ENCODE measurements around the gene GSTM2. TPM values are rescaled to one million over a fixed set of nuclear protein-coding genes. Genes with fewer than 3 reads are reported as not detected.
"Not testable (repeated sequence)": the region's sequence is repeated elsewhere in the genome, so short reads cannot be mapped to it uniquely, and the experiment has no call there.

GSTM2 gene
- total and polyA plus RNA-seq, 2 donors (not counting 1 experiment from before 2014, with no cell fraction given), result 42.9 to 94.4 TPM

- H3K4me3 Mint-ChIP-seq; H3K4me3 ChIP-seq (ENCODE audit: control extremely low read depth in 1 of 5, extremely low read depth in 1 of 5, insufficient read depth in 1 of 5, low read depth in 2 of 5, low read length in 4 of 5); POLR2A ChIA-PET; H4K20me1 ChIP-seq (ENCODE audit: control insufficient read depth, insufficient read depth, low read length, poor library complexity, severe bottlenecking); H3K27ac ChIP-seq (ENCODE audit: low read length in 2 of 2); H3K9ac ChIP-seq (ENCODE audit: low read length); H3K9me3 Mint-ChIP-seq (ENCODE audit: insufficient read depth); H3K27me3 Mint-ChIP-seq; H3K4me1 Mint-ChIP-seq; H2AFZ ChIP-seq (ENCODE audit: insufficient read depth, low read depth, low read length, poor library complexity, severe bottlenecking); H3K9me3 ChIP-seq (ENCODE audit: control extremely low read depth in 1 of 3, control insufficient read depth in 2 of 3, insufficient read depth in 1 of 3, low read length in 2 of 3); H3K79me2 ChIP-seq (ENCODE audit: control insufficient read depth, insufficient read depth, low read length); H3K36me3 ChIP-seq (replicated peaks in 1 of 2; ENCODE audit: control extremely low read depth in 1 of 2, control insufficient read depth in 1 of 2, extremely low read depth in 1 of 2, insufficient read depth in 2 of 2, low read length in 1 of 2); DNase-seq; ATAC-seq (ENCODE audit: low read depth); CTCF ChIA-PET; intact Hi-C loops (cut with micrococcal nuclease); H3K4me1 ChIP-seq (ENCODE audit: control insufficient read depth in 2 of 2, insufficient read depth in 2 of 2, low read length in 2 of 2); H3K27ac Mint-ChIP-seq; H3K27me3 ChIP-seq (replicated peaks in 1 of 4; ENCODE audit: control extremely low read depth in 1 of 4, control insufficient read depth in 3 of 4, insufficient read depth in 4 of 4, low read length in 3 of 4); H3K4me2 ChIP-seq (replicated peaks; ENCODE audit: low read depth, low read length, poor library complexity, severe bottlenecking): not testable (repeated sequence)
- 100% methylated on average over 2 of the region's 3 CpGs for WGBS (ENCODE audit: insufficient coverage)
Measured at GRCh38 chr1:109676683-109677381, 9.0 kb downstream of the GSTM2 start.

- Histone ChIP-seq H3K27me3 (replicated peaks in 1 of 4; ENCODE audit: control extremely low read depth in 1 of 4, control insufficient read depth in 3 of 4, insufficient read depth in 4 of 4, low read length in 3 of 4) (no peaks in the 10 kb centered on the region), H3K9me3 (ENCODE audit: control extremely low read depth in 1 of 3, control insufficient read depth in 2 of 3, insufficient read depth in 1 of 3, low read length in 2 of 3) (no peaks in the 10 kb centered on the region), H3K4me2 (replicated peaks; ENCODE audit: low read depth, low read length, poor library complexity, severe bottlenecking) (no peak overlapping the region), H4K20me1 (ENCODE audit: control insufficient read depth, insufficient read depth, low read length, poor library complexity, severe bottlenecking) (no peaks in the 10 kb centered on the region), H3K4me3 (ENCODE audit: control extremely low read depth in 1 of 5, extremely low read depth in 1 of 5, insufficient read depth in 1 of 5, low read depth in 2 of 5, low read length in 4 of 5) (no peak overlapping the region), H3K79me2 (ENCODE audit: control insufficient read depth, insufficient read depth, low read length) (no peaks in the 10 kb centered on the region), H3K36me3 (replicated peaks in 1 of 2; ENCODE audit: control extremely low read depth in 1 of 2, control insufficient read depth in 1 of 2, extremely low read depth in 1 of 2, insufficient read depth in 2 of 2, low read length in 1 of 2) (no peaks in the 10 kb centered on the region), H3K9ac (ENCODE audit: low read length) (no peak overlapping the region), H2AFZ (ENCODE audit: insufficient read depth, low read depth, low read length, poor library complexity, severe bottlenecking) (no peak overlapping the region), H3K27ac (ENCODE audit: low read length in 2 of 2) (no peak overlapping the region), H3K4me1 (ENCODE audit: control insufficient read depth in 2 of 2, insufficient read depth in 2 of 2, low read length in 2 of 2) (no peaks in the 10 kb centered on the region)
- DNase-seq (no peak), ATAC-seq (ENCODE audit: low read depth) (no peak)
- POLR2A ChIA-PET, result no interaction called here
- CTCF ChIA-PET, result no interaction called here
- TF ChIP-seq, protein P1, sequence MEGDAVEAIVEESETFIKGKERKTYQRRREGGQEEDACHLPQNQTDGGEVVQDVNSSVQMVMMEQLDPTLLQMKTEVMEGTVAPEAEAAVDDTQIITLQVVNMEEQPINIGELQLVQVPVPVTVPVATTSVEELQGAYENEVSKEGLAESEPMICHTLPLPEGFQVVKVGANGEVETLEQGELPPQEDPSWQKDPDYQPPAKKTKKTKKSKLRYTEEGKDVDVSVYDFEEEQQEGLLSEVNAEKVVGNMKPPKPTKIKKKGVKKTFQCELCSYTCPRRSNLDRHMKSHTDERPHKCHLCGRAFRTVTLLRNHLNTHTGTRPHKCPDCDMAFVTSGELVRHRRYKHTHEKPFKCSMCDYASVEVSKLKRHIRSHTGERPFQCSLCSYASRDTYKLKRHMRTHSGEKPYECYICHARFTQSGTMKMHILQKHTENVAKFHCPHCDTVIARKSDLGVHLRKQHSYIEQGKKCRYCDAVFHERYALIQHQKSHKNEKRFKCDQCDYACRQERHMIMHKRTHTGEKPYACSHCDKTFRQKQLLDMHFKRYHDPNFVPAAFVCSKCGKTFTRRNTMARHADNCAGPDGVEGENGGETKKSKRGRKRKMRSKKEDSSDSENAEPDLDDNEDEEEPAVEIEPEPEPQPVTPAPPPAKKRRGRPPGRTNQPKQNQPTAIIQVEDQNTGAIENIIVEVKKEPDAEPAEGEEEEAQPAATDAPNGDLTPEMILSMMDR (IDR thresholded peaks at IDR 0.05), result no peak
- TF ChIP-seq EZH2 (IDR thresholded peaks at IDR 0.05; ENCODE audit: borderline replicate concordance, insufficient read depth, low read depth, low read length, poor library complexity, severe bottlenecking), result no peak
- no peak overlapping the region for H3K27ac Mint-ChIP-seq
- H3K27me3 Mint-ChIP-seq, result no peaks in the 10 kb centered on the region
- no CpG with 5 or more reads among the region's 3 CpGs for WGBS (ENCODE audit: insufficient coverage)
- H3K4me1 Mint-ChIP-seq, result no peaks in the 10 kb centered on the region
- no peaks in the 10 kb centered on the region for H3K9me3 Mint-ChIP-seq (ENCODE audit: insufficient read depth)
- intact Hi-C loops (cut with micrococcal nuclease), result no loop called here
- H3K4me3 Mint-ChIP-seq, result no peak overlapping the region
Measured at GRCh38 chr1:109677459-109677858, 9.6 kb downstream of the GSTM2 start.

GRCh38 chr1:109678637-109679036 is 10.8 kb downstream of the GSTM2 start:
- H4K20me1 ChIP-seq (ENCODE audit: control insufficient read depth, insufficient read depth, low read length, poor library complexity, severe bottlenecking); H3K4me2 ChIP-seq (replicated peaks; ENCODE audit: low read depth, low read length, poor library complexity, severe bottlenecking); intact Hi-C loops (cut with micrococcal nuclease); CTCF ChIA-PET; H2AFZ ChIP-seq (ENCODE audit: insufficient read depth, low read depth, low read length, poor library complexity, severe bottlenecking); H3K27ac ChIP-seq (ENCODE audit: low read length in 2 of 2); H3K79me2 ChIP-seq (ENCODE audit: control insufficient read depth, insufficient read depth, low read length); H3K27ac Mint-ChIP-seq; ATAC-seq (ENCODE audit: low read depth); H3K4me3 Mint-ChIP-seq; H3K9me3 Mint-ChIP-seq (ENCODE audit: insufficient read depth); H3K4me3 ChIP-seq (ENCODE audit: control extremely low read depth in 1 of 5, extremely low read depth in 1 of 5, insufficient read depth in 1 of 5, low read depth in 2 of 5, low read length in 4 of 5); H3K9ac ChIP-seq (ENCODE audit: low read length); H3K4me1 ChIP-seq (ENCODE audit: control insufficient read depth in 2 of 2, insufficient read depth in 2 of 2, low read length in 2 of 2); H3K27me3 Mint-ChIP-seq; H3K27me3 ChIP-seq (replicated peaks in 1 of 4; ENCODE audit: control extremely low read depth in 1 of 4, control insufficient read depth in 3 of 4, insufficient read depth in 4 of 4, low read length in 3 of 4); H3K36me3 ChIP-seq (replicated peaks in 1 of 2; ENCODE audit: control extremely low read depth in 1 of 2, control insufficient read depth in 1 of 2, extremely low read depth in 1 of 2, insufficient read depth in 2 of 2, low read length in 1 of 2); H3K4me1 Mint-ChIP-seq; H3K9me3 ChIP-seq (ENCODE audit: control extremely low read depth in 1 of 3, control insufficient read depth in 2 of 3, insufficient read depth in 1 of 3, low read length in 2 of 3); POLR2A ChIA-PET; DNase-seq: not testable (repeated sequence)
- no CpG with 5 or more reads among the region's 2 CpGs for WGBS (ENCODE audit: insufficient coverage)
